ENCODE measurements around the gene BTRC.
"Not testable (repeated sequence)": the region's sequence is repeated elsewhere in the genome, so short reads cannot be mapped to it uniquely, and the experiment has no call there.

Gene BTRC

GRCh38 chr10:101351017-101351416 is 2.9 kb upstream of the BTRC start:
- no peak for DNase-seq

- DNase-seq, result no peak
Measured at GRCh38 chr10:101351477-101351876, 2.5 kb upstream of the BTRC start.

- not testable (repeated sequence) for DNase-seq
Measured at GRCh38 chr10:101352857-101353256, 1.1 kb upstream of the BTRC start.

GRCh38 chr10:101354328-101355071 is 535 bp downstream of the BTRC start:
- peak; percentile 39 for DNase-seq

GRCh38 chr10:101355072-101355706 is 1.2 kb downstream of the BTRC start:
- DNase-seq, result no peak

- DNase-seq, result no peak
Measured at GRCh38 chr10:101356132-101356531, 2.2 kb downstream of the BTRC start.

GRCh38 chr10:101357958-101358357 is 4.0 kb downstream of the BTRC start:
- no peak for DNase-seq

- no peak for DNase-seq
Measured at GRCh38 chr10:101358706-101359300, 4.8 kb downstream of the BTRC start.

- DNase-seq, result not testable (repeated sequence)
Measured at GRCh38 chr10:101360090-101360489, 6.1 kb downstream of the BTRC start.

- DNase-seq, result not testable (repeated sequence)
Measured at GRCh38 chr10:101360841-101361240, 6.9 kb downstream of the BTRC start.

- no peak for DNase-seq
Measured at GRCh38 chr10:101363850-101364400, 10.0 kb downstream of the BTRC start.

GRCh38 chr10:101364721-101365120 is 10.8 kb downstream of the BTRC start:
- DNase-seq, result no peak

GRCh38 chr10:101367569-101368453 is 13.8 kb downstream of the BTRC start:
- no peak for DNase-seq

- no peak for DNase-seq
Measured at GRCh38 chr10:101373063-101373462, 19.1 kb downstream of the BTRC start.

GRCh38 chr10:101373993-101374392 is 20.0 kb downstream of the BTRC start:
- DNase-seq, result not testable (repeated sequence)

GRCh38 chr10:101375076-101375475 is 21.1 kb downstream of the BTRC start:
- no peak for DNase-seq

- no peak for DNase-seq
Measured at GRCh38 chr10:101379663-101380352, 25.8 kb downstream of the BTRC start.

GRCh38 chr10:101380353-101381017 is 26.5 kb downstream of the BTRC start:
- DNase-seq, result no peak

GRCh38 chr10:101385866-101386658 is 32.1 kb downstream of the BTRC start:
- no peak for DNase-seq

- no peak for DNase-seq
Measured at GRCh38 chr10:101386659-101387259, 32.8 kb downstream of the BTRC start.
